ENCODE results near the gene TMEM72.
A peak's percentile ranks its signal among the peaks of the same experiment; 100 is the strongest.

TMEM72 gene

DNA sequence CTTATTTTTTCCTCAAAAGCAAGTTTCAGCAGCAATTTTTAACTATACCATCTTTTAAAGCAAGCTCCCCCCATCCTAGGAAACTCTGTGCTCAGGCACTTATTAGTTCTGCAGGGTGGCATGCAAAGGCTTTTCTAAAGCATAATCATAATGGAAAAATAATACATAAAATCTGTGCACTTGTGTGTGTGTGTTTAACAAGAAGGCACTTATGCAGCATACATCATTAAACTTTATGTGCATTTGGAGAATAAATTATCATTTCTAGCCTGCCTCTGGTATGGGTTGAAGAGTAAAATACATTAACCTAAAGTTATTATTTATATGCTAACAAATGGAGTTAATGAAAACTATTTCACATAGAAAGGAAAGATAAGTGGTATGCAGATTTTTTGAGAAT is 42.9 kb downstream of the TMEM72 start:
- DNase-seq (ENCODE audit: low read depth in 2 of 2) = no peak

DNA sequence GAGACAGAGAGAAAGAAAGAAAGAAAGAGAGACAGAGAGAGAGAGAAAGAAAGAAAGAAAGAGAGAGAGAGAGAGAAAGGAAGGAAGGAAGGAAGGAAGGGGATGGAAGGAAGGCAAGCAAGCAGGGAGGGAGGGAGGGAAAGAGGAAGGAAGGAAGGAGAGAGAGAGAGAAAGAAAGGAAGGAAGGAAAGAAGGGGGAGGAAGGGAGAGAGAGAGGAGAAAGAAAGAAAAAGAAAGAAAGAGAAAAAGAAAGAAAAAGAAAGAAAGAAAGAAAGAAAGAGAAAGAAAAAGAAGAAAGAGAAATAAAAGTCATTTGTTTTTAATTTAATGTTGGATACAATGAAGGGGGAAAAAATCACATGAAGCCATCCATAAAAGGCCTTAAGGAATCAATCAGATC is 43.8 kb downstream of the TMEM72 start:
- no peak for DNase-seq (ENCODE audit: low read depth in 2 of 2)

DNA sequence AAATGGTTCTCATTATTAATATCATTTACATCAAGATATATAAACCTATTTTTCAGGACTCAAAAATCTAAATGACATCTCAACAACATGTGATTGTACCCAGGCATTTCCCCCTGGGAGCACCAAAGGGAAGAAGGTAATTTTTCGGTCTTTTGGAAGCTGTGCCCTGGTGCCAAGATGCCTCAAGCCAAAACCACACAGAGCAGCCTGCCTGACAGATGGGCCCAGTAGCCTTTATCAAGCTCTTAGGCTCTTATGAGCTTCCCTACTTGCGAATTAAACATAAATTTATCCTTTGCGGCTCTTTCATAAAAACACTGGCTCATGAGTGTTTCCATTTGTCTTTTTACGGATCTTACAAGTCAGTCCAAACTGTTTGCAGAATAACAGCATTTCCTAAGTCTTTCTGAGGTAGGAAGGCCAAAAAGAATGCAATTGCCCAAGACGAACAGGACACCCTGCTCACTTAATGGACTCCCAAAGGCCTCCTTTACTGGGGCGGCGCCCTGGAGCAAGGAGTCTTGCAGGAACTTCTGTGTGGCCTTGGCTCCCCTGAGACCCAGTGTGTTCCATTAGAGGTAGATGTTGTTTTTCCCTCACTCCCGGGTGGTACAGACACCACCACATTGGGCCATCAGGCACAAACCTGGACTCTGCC is 44.4 kb downstream of the TMEM72 start:
- DNase-seq (ENCODE audit: low read depth in 2 of 2) = no peak

DNA sequence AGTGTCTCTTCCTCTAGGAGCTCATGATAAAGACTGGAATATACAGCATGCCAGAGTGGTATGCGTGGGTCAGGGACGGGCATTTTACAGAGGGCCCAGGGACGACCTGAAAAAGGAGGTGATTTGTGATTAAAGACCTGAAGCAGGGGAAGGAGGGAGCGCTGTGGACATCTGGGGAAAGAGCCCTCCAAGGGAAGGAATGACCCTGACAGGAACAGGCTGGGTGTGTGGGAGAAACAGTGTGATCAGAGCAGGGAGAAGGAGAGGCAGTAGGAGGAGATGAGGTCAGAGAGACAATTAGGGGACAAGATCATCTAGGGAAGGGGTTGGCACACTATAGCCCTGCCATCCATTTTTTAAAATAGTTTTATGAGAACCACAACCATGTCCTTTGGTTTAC is 45.1 kb downstream of the TMEM72 start:
- no peak for DNase-seq (ENCODE audit: low read depth in 2 of 2)

DNA sequence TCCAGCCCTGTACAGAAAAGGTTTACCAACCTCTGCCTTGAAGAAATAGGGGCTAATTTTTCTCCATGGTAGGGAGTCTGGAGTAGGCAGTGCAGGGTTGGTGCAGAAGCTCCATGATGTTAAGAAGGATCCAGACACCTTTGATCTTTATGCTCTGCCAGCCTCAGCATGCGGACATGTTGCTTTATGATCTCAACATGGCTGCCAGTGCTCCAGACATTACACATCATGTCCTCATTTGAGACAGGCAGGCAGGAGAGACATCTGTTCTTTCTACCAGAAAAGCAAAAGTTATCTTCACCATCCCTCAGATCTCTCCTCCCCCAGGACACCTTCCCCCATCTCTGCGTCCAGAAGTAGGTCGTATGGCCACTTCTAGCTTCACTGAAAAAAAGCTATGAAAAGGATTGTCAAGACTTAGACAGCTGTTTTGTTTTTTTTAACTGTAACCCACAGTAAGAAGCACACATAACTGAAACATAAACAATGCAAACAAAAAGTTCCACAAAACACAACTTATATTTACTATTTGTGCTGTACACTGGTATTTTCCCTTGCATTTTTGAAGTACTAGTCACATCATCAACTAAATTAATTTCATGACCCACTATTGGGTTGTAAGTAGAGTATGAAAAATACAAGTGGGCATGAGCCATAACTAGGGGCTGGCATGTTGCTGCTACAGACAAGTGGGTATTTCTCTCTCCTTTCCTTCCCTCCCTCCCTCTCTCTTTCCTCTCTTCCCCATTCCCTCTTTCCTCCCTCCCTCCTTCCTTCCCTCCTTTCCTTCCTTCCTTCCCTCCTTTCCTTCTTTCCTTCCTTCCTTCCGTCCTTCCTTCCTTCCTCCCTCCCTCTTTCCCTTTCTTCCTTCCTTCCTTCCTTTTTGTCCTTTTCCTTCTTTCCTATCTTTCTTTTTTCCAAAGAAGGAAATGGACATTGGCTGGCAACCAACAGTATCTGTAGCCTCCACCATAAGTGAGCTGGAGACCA is 45.9 kb downstream of the TMEM72 start:
- DNase-seq (ENCODE audit: low read depth in 2 of 2) = no peak

DNA sequence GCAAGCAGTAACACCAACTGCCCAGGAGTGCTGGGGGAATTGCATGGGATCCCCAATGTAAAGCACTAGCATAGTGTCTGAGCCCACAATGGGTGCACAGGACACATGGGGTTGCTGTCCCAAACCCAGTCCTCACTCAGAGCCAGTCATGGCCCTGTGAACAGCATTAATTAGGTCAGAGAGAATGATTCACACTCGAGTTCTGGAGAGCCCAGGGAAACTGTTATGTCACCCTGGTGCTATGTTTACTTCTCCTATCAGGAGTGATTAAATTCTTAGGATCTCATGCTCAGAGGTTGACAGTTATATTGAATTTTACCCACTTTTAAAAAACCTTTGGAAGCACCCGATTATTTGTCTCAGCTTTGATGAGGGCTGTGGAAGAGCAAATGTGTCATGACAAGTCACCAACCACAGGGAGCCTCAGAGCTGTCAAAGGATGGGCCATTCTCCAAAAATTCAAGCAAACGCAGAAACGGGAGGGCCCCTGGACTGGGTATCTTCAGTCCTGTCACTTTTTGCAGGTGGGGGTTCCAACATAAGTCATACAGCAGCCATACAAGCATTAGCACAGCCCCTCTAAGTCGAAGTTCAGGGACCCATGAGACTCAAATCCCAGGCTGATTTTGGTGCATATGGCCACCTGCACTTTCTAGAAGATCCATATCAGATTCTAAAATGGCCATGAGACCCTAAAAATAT is 47.2 kb downstream of the TMEM72 start:
- no peak for DNase-seq (ENCODE audit: low read depth in 2 of 2)

DNA sequence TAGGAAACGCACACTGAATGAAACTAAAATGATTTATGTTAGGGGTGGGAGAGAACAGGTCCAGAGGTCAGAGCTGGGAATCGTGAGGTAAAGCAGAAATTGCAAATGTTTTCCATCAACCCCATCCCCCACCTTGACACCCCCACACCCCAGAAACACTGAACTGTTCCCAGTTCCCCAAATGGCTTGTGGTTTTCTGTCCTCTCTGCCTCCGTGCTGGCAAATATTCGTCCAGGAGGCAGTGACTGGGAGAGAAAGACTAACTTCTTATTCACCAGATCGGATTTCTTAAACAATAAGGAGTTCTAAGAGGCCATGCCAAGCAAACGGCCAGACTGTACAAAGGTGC is 47.7 kb downstream of the TMEM72 start:
- DNase-seq (ENCODE audit: low read depth in 2 of 2) = no peak

DNA sequence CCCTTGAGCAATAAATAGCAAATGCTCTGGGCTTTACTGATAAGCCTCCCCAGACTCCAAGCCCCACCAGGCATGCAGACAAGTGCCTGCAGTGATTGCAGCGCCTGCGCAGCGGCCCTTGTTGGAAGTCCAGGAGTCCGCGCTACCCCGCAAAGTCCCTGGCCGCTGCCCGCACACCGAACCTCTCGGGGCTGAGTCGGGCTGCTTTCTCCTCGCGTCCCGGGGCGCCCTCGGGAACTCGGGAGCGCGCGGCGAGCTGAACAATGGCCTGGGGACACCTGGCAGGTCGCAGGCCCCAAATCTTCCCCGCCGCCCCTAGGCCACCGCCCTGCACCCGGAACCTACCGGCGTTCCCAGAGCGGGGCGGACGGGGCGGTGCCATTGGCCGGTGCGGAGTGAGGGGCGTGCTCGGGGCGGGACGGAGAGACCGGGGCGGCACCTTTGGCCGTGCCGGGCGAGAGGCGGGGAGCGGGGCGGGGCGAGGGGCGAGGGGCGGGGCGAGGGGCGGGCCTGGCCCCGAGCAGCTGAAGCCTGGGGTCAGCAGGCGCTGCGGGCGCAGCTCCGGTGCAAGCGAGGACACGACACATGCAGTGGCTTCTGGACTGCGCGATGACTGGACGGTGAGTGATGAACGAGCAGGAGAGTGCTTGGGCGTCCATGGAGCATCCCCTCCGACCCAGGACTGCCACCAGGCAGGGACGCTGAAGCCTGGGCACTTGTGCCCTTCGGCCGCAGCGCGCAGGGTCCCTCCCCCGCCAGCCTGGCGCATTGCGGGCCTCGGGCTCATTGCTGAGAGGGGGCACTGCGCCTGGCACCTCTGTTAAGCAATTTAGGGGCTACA is 48.3 kb downstream of the TMEM72 start, which contains the start of gene RASSF4:
RASSF4 (plus strand) TSS at position 556 of the 841 bp plus-strand sequence. CDS start 10,401 bp downstream, outside the sequence.
- peak in 1 of 2 experiments; percentile 42 for DNase-seq (ENCODE audit: low read depth in 2 of 2)

DNA sequence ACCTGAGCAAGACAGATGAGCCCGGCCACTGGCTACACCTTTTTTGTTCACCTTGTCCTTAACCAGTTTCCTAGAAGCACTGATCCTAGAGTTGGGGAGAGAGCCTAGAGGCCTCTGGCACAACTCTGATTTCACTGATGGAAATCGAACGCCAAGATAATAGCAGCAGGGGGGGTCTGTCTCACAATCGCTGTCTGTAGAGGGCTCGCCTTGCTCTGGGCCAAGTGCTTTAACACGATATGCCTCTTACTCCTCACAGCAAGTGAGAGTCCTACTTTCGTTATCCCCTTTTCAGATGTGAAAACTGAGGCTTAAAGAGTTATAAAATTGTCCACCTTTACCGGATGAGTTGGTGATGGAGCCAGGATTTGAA is 48.9 kb downstream of the TMEM72 start:
- DNase-seq (ENCODE audit: low read depth in 2 of 2) = no peak

DNA sequence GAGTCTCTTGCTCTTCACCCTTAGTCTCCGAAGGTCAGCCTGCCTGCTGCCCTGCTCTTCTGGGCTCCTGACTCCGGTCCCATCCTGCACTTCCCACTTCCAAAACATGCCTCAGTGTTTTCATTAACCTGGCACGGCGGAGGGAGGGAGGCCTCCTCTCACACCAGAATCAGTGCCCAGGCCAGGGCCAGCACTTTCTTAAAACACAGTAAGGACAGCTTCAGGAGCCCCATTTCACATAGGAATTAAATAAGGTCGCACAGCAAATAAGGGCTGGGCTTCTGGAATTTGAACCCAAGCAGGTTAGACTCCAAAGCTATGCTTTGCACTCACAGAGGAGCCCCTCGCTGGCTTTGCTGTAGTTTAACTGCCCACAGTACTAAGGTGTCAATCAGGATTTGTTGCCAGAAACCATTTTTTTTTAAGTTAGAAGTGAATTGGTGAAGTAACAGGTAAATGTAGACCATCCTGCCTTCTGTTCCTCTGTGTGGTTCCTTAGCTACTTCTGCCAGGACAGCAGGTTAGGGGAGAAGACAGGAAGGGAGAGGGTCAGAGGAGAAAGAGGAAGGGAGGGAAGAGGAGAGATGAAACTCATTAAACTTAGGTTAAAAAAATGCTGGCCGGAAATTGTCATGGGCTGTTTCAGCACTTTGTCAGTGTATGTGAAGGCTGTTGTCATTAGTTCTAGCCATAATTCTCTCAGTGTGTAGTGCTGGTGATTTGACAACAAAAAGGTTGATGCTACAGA is 49.5 kb downstream of the TMEM72 start:
- no peak for DNase-seq (ENCODE audit: low read depth in 2 of 2)

DNA sequence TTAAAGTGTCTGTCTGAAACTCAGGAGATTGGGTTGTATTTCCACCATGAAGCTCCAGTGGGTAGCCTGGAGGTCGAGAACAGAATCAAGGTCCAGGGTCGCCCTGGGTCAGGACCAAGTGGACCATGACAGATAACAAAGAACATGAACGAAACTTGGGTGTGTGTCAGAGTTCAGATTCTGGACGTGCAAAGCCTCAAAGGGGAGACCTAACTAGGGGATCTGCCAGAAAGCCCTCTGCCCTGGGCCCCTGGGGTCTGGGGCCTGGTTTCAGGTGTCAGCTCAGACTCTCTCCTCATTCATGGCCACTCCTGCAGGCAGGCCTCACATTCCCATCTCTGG is 50.1 kb downstream of the TMEM72 start:
- DNase-seq (ENCODE audit: low read depth in 2 of 2) = no peak

DNA sequence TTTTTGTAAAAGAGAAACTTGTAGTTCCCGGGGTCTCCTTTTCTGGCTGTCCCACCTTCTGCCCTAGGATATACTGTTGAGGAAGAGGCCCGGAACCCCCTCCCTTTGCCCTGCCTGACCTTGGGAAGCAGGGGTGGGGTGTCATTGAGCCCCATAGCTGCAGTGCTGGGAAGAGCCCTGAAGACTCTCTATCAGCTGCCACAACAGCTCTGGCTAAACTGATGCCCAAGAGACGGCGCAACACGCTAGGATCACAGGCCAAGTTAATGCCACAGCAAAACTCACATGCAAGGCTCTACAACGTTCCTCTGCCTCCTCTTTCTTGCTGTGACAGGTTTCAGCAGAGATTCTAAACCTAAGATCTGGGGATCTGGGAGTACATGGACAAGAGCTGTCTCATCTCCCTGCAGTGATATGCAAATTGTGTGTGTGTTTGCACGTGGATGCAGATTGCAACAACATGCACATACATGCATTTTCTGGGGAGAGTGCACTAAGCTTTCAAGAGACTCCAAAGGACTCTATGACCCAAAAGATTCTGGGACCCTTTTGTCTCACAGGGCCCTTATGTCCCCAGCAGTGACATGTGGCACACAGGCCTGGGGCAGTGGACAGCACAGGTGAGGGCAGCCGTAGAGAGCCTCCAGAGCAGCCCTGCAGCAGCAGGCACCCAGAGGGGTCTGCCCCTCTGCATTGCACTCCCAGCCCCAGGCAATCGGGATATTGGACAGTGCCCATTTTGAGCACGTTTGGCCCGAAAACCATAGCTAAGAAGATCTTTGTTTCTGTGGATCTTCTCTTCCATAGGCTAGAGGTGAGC is 51.0 kb downstream of the TMEM72 start:
- DNase-seq (ENCODE audit: low read depth in 2 of 2) = no peak

DNA sequence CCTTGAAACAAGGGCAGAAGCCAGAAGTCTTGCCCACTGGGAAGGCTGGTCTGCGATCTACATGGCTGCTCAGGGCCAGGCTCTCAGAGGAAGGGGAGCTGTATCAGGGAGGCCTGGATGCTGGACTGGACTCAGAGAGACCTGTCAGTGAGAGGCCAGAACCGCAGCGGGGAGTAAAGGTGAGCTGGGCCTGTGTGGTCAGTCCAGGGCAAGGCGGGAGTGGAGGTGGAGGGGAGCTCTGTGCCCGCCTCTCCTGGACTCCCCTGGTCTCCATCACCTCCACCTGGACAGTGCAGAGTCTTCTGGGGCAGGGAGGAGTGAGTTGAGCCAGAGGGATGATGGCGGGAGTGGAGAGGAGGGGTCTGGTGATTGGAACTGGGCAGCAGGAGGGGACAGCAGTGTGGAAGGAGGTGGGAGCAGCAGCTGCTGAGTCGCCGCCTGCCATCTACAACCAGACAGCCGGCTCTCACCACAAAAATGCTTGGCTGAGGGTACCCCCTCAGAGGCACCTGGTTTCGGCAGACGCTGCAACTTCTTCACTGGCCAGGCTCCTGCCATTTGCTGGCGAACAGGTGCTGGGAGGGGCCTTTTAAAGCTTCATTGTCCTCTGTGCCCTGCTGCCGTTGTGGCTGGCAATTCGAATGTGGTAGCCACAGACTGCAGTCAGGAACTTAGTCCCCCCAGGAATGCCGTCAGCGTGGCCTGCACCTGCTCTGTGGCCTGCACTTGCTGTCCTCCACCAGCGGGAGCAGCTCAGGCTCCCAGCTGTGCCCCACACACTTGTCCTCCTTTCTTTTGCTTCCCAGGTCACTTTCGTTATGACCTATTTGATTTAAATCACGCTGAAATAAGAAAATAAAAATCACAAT is 52.0 kb downstream of the TMEM72 start:
- no peak for DNase-seq (ENCODE audit: low read depth in 2 of 2)

DNA sequence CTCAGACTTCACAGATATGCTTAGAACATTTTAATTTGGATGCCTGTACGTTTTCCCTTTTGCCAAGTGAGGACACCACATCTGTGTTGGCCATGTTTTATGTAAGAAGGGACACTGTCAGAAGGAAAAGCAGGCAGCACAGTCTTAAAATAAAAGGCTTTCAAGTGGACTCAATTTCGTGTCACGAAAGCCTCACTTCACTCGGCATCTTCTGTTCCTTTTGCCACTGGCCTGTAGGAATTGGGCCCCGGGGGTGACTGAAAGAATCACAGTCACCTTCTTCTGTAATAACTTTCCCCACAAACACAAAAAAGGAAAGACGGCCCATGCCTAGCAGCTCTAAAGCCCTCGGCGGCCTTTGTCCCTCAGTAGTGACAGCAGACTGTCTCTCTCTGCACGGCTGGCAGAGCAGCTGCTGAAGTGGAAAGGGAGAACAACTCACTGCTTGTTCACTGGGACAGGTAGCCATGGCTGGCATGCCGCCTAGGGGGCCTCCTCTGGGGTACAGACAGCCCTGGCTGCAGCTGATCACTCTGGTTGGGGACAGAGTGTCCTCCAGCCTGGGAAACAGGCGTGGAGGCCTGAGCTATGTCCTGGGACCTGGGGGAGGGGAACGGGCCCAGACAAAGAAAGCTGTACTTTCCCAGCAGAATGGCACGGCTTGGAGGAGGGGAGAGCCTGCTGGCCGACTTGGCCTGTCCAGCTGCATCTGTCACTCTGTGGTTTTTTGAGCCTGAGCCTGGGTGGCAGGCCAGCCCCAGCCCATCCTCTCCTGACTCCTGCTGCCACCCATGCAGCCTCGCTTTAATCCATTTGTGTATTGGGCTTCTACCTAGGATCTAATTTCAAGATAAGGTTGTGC is 52.9 kb downstream of the TMEM72 start:
- DNase-seq (ENCODE audit: low read depth in 2 of 2) = no peak

DNA sequence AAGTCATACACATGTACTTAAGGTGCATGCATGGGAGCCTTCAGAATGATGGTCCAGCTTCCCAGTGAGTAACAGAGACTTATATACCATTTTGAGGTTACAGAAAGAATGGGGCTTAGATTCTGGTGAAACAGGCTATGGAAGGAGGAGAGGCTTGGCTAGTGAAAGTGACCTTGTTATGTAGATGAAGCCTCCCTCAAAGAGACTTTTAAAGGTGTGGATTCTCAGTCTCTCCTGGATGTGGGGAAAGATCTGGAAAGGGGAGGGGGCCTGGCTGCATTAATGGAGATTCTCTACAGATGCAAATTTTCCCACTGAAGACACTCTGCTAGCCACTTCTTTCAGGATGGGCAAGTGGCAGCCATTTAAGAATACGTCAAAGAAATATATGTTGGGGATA is 54.0 kb downstream of the TMEM72 start:
- no peak for DNase-seq (ENCODE audit: low read depth in 2 of 2)

DNA sequence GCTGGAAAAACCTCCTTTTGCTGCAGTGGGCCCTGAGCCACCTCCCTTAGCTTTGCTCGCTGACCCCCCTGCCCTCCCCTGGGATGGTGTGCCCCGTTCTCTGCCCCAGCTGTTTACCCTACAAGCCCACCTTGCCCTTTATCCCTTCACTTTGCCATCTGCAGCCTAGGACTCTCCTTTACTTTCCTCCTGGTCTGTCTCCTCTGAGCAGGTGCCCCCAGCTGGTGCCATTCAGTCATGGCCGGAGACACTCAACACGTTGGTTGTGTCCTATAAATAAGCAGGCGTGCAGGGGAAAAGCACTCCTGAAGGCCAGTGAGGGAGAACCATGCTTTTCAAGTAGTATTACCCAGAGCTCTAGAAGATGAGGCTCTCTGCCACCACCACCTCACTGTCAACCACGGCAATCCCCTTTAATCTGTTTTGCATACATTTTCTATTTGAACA is 54.5 kb downstream of the TMEM72 start:
- no peak for DNase-seq (ENCODE audit: low read depth in 2 of 2)

DNA sequence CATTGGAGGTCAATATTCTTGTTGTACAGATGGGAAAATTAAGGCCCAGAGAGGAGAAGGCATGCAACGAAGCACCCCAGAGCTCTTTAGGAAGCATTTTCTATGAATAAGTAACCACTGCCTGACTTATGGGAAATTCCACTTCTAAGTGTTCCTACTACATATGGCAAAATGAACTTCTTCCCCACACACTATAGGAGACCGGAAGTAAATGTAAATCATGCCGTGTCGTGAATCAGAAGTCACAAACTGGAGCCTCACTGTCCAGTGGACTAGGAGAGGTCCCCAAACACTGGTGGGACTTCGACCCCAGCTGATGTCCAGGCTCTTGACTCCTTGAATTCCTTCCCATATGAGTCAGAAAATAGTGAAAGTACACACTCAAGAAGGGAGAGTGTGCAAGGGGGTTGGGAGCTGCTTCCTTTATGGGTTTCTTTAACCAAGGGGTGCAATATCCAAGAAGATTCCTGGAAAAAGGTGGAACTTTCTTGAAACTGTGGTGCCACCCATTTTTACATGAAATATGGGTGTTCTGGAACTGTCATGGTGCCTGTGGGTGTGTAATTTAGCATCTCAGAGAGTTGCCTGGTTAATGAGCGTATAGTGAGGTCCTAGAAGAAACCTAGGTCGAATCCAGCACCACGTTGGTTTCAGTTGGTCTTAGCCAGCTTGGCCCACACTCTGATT is 55.1 kb downstream of the TMEM72 start:
- no peak for DNase-seq (ENCODE audit: low read depth in 2 of 2)

Data from fibroblast of skin of left quadriceps (primary cell).